Activated CD8-positive, alpha-beta T cell treated with anti-CD3 and anti-CD28 coated beads for 36 hours (primary cell): ENCODE measurements around the gene FAAH. TPM values are rescaled to one million over a fixed set of nuclear protein-coding genes. Genes with fewer than 3 reads are reported as not detected.

ENCODE experiments used
- ATAC-seq: fragments of 200-7000 bp; cut with Tn5 transposase; one replicate; pipeline ENCODE4 v1.10.0; 2021; ENCODE audit warnings: mild to moderate bottlenecking, moderate library complexity
- CTCF ChIA-PET: fragments of 350-600 bp; sonication (Branson Sonifier 250); formaldehyde crosslinking; loops from one replicate; lab custom pipeline; 2021; ENCODE audit warnings: antibody characterized with exemption; lab: Charles Lee
- POLR2A ChIA-PET: fragments of 350-600 bp; sonication (Branson Sonifier 250); formaldehyde crosslinking; loops from one replicate; lab custom pipeline; 2021; ENCODE audit warnings: antibody characterized with exemption; lab: Charles Lee
- DNase-seq: peaks from one replicate; pipeline ENCODE4 v3.0.0-alpha.2; 2020
- H3K27ac Mint-ChIP-seq: one replicate; pipeline ENCODE4 v1.8.0; 2021; ENCODE audit warnings: mild to moderate bottlenecking, mixed read lengths
- H3K27me3 Mint-ChIP-seq: one replicate; pipeline ENCODE4 v1.8.0; 2021; ENCODE audit warnings: mixed read lengths
- H3K36me3 Mint-ChIP-seq: one replicate; pipeline ENCODE4 v1.8.0; 2021; ENCODE audit warnings: low read depth, mixed read lengths
- H3K4me1 Mint-ChIP-seq: one replicate; pipeline ENCODE4 v1.8.0; 2021; ENCODE audit warnings: low read depth, mixed read lengths
- H3K4me3 Mint-ChIP-seq: one replicate; pipeline ENCODE4 v1.8.0; 2021; ENCODE audit warnings: mild to moderate bottlenecking, moderate library complexity, mixed read lengths
- H3K9me3 Mint-ChIP-seq: one replicate; pipeline ENCODE4 v1.8.0; 2021; ENCODE audit warnings: mixed read lengths
- CTCF ChIP-seq: fragments of 200-600 bp; IDR thresholded peaks from one replicate; pipeline ENCODE4 v1.8.0; 2022; ENCODE audit warnings: antibody characterized with exemption, mild to moderate bottlenecking
- intact Hi-C: fragments of 100-400 bp; cut with micrococcal nuclease; formaldehyde crosslinking; loops from one replicate; pipeline ENCODE4 v1.10.0; 2022
- total RNA-seq, 2 experiments: library from RNA; stranded (reverse); gene quantifications; one replicate each; pipeline ENCODE4 v1.2.3, GENCODE V29; 2021

Gene FAAH
- total RNA-seq, 2 experiments from 2014 or later, result 3.0 to 4.7 TPM

DNA sequence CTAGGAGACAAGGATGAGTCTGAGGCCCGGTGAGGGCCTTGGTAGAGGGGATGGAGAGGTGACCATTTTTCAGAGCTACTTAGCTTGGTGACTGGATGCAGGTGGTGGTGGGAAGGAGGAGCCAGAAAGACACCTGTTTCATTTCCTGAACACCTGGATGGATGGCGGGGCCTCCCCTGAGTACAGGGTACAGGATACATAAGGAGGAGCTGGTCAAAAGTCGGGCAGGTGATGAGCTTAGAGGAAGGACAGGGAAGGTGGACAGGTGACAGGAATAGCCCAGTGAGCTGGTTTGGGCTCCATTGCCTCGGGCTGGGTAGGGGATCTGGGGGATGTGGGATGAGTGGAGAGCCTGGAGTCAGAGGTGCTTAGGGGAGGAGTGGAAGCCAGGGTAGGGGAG, 6.3 kb downstream of the FAAH start:
- CTCF ChIA-PET, result interaction anchor here (0.7 kb wide), 1 partner anchor 17 kb away, joined by 3 read pairs; no protein-coding TSS in a partner anchor
- no peak for TF ChIP-seq CTCF
- intact Hi-C loops, result no loop called here
- peaks cover 2% of the 10 kb centered on the region for H3K27me3 Mint-ChIP-seq
- DNase-seq (no peak), ATAC-seq (no peak)
- POLR2A ChIA-PET, result no interaction called here
- no peaks in the 10 kb centered on the region for H3K9me3 Mint-ChIP-seq
- H3K36me3 Mint-ChIP-seq, result no peaks in the 10 kb centered on the region
- H3K4me3 Mint-ChIP-seq, result no peak overlapping the region
- H3K4me1 Mint-ChIP-seq, result no peaks in the 10 kb centered on the region
- H3K27ac Mint-ChIP-seq, result no peak overlapping the region

DNA sequence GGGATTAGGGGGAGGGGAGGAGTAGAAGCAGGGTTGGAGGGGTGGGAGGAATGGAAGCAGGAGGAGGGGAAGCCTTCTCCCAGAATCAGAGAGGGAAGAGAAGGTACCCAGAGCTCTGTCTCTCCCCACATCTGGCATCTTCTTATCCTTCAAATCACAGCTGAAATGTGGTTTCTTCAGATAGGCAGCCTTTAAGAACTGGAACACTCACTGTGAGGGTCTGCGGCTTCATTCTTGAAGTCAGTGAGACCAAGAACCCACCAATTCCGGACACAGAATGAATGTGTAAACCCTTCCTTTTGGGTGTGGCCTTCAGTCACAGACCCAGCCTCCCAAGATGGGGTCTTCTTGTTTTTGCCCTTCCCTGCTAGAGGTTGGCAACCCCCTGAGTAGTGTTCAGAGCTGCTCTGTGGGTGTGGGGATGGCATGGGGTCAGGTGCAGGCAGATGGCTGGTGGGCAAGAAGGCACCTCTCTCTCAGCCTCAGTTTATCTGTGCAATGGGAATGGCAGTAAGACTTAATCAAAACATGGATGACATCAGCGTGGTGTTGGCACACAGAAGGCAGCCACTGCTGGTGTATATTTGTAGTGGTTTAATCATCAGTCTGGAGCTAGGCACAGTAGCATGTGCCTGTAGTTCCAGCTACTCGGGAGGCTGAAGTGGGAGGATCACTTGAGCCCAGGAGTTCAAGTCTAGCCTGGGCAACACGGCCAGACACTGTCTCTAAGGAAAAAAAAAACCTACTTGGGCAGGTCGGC, 7.2 kb downstream of the FAAH start:
- H3K4me1 Mint-ChIP-seq, result no peaks in the 10 kb centered on the region
- H3K27me3 Mint-ChIP-seq, result no peaks in the 10 kb centered on the region
- intact Hi-C loops, result no loop called here
- H3K9me3 Mint-ChIP-seq, result no peaks in the 10 kb centered on the region
- TF ChIP-seq CTCF, result no peak
- ATAC-seq, result no peak
- DNase-seq, result no peak
- no peak overlapping the region for H3K27ac Mint-ChIP-seq
- POLR2A ChIA-PET, result interaction anchor here (0.6 kb wide), 1 partner anchor 99 kb away, joined by 3 read pairs; no protein-coding TSS in a partner anchor
- no peak overlapping the region for H3K4me3 Mint-ChIP-seq
- no peaks in the 10 kb centered on the region for H3K36me3 Mint-ChIP-seq
- CTCF ChIA-PET, result interaction anchor here (2.1 kb wide), 1 partner anchor 46 kb away, joined by 6 read pairs; no protein-coding TSS in a partner anchor

GRCh38 chr1:46401964-46402626, 8.0 kb downstream of the FAAH start:
- intact Hi-C loops, result no loop called here
- H3K9me3 Mint-ChIP-seq, result no peaks in the 10 kb centered on the region
- no peaks in the 10 kb centered on the region for H3K4me1 Mint-ChIP-seq
- ChIA-PET POLR2A (interaction anchor here (0.6 to 0.7 kb wide), 2 partner anchors 20 to 99 kb away, joined by 3 read pairs; no protein-coding TSS in a partner anchor), CTCF (interaction anchor here (2.1 kb wide), 1 partner anchor 45 kb away, joined by 6 read pairs; no protein-coding TSS in a partner anchor)
- H3K27me3 Mint-ChIP-seq, result no peaks in the 10 kb centered on the region
- H3K36me3 Mint-ChIP-seq, result no peaks in the 10 kb centered on the region
- H3K4me3 Mint-ChIP-seq, result no peak overlapping the region
- ATAC-seq, result no peak
- DNase-seq, result no peak
- no peak overlapping the region for H3K27ac Mint-ChIP-seq
- TF ChIP-seq CTCF, result no peak

DNA sequence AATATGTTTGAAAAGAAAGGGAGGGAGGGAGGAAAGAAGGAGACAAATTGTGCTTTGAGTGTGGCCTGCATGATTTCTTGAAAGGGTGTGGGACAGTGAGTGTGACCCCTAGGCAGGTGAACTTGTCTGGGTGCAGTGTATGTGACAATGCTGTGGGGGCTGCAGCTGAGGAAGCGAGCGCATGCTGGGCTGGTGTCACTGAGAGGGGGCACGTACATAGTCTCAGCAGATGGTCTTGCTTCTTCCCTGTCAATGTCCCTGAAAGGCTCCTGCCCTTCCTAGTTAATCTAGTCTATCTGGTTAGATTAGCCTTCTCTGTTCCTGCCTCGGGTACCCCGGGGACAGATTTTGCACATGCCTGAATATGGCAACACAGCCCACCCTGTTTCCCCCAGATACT, 9.8 kb downstream of the FAAH start:
- Mint-ChIP-seq H3K27me3 (no peaks in the 10 kb centered on the region), H3K27ac (no peak overlapping the region), H3K4me3 (no peak overlapping the region), H3K36me3 (no peaks in the 10 kb centered on the region), H3K9me3 (no peaks in the 10 kb centered on the region), H3K4me1 (no peaks in the 10 kb centered on the region)
- POLR2A ChIA-PET, result no interaction called here
- intact Hi-C loops, result no loop called here
- CTCF ChIA-PET, result no interaction called here
- no peak for TF ChIP-seq CTCF
- no peak for DNase-seq
- no peak for ATAC-seq
